ENCODE data around the gene ROBO2.

ROBO2 gene

DNA sequence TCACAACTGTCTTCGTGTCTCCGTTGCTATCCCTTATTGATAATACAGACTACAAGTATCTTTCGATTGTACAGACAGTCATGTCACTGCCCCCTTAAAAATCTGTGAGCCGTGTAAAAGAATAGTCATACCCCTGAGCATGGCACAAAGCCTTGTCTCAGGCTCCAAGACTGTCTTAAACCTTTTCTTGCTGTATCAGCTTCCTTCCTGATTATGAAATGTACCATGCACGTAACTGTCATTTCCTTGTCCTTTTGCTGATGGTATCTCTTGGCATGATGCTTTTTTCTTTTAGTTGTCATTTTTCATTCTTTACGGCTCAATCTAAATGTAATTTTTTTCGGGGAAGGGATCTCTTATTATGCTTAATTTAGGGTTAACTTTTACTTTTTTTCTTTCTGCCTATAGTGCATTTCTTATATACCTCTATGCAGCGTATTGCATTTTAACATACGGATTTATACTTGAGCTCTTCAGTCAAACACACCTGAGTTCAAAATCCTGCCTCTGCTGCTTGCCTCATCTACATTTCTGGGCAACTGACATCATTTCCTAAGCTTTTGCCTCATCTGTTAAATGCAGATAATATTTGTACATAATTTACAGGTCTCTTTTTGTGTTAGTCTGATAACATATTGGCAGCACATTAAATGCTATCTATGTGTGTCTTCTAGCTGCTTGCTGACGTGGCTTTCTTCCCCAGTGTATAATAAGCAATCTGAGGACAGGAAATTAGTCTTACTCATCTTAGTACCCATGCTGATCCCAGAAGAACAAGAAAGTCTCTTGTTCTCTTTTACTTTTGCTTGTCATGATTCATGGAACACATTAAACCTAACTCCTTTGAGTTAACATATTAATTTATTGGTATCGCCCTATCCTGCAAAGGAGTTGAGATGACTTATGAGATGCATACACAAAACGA, 57.3 kb downstream of the ROBO2 start:
- no peaks in the 10 kb centered on the region for H3K27me3 ChIP-seq (ENCODE audit: control insufficient read depth, insufficient read depth, low read length, poor library complexity, severe bottlenecking)
- no peaks in the 10 kb centered on the region for H3K4me1 ChIP-seq (ENCODE audit: control insufficient read depth, insufficient read depth, low read length)
- H3K27ac ChIP-seq (ENCODE audit: insufficient read depth, low read depth, low read length, poor library complexity, severe bottlenecking): no peak overlapping the region
- no peaks in the 10 kb centered on the region for H3K9me3 ChIP-seq (ENCODE audit: control insufficient read depth, low read length)
- H3K36me3 ChIP-seq (ENCODE audit: control insufficient read depth, insufficient read depth, low read length): no peaks in the 10 kb centered on the region
- H3K4me3 ChIP-seq (ENCODE audit: insufficient read depth, low read depth, low read length): no peak overlapping the region
- 95% methylated on average over 12 of the region's 12 CpGs for WGBS, 2 experiments

DNA sequence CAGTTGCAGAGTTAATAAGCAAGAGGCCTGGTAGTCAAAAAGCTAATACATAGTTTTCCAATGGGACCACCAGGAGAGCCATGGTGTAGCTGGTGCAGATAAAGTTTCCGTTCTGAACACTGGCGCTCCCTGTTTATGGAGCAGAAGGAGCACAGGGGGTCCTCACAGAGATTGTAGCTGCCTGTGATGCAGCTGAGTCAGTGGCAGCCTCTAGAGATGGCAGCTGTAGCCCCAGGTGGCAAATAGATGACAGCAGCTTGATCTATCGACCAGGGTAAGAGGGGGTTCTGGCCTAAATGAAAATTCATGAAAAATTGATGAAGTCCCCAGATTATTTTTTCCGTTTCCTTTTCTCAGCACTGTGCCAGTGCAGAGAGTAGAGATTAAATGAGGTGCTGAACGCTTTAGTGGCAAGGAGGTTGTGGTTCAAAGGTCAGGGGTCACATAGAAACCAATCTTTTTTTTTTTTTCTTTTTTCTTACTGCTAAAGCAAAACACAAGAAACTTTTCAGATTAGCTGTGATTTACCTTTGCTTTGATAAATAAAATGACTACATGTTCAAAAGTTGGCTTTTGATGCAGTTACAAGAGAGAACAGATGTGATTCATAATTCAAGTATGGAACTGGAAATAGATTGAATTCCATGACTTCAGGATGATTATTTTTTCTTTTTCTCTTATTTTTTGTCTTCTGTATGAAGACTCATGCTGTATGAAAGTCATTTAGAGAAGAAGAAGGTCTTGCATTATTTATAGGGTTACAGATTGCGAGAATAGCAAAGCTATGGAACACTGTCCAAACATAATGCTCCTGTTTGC, 63.3 kb downstream of the ROBO2 start:
- H3K36me3 ChIP-seq (ENCODE audit: control insufficient read depth, insufficient read depth, low read length): no peaks in the 10 kb centered on the region
- no peak overlapping the region for H3K4me3 ChIP-seq (ENCODE audit: insufficient read depth, low read depth, low read length)
- H3K27me3 ChIP-seq (ENCODE audit: control insufficient read depth, insufficient read depth, low read length, poor library complexity, severe bottlenecking): no peaks in the 10 kb centered on the region
- H3K4me1 ChIP-seq (ENCODE audit: control insufficient read depth, insufficient read depth, low read length): no peaks in the 10 kb centered on the region
- WGBS, 2 experiments: 80 to 86% methylated on average over 5 to 6 of the region's 6 CpGs
- no peak overlapping the region for H3K27ac ChIP-seq (ENCODE audit: insufficient read depth, low read depth, low read length, poor library complexity, severe bottlenecking)
- no peaks in the 10 kb centered on the region for H3K9me3 ChIP-seq (ENCODE audit: control insufficient read depth, low read length)

DNA sequence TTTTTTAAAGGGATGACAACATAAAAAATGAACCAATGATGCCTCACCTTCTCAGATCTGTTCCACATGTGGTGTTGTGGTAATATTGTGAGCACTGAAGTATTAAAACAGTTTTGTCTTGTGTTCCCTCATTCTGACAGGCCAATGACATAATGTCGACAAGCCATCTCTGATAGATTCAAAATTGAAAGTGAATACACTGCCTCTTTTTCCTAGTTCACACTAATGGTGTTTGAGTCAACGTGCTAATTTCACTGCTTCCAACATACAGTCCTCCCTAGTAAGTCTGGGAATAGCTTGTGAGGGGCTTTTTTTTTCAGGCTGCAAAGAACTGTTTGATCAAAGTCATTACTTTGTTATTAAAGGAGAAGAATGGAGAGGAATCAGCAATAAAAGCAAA, 82.8 kb downstream of the ROBO2 start:
- WGBS, 2 experiments: 86% methylated on average over 2 of the region's 2 CpGs

GRCh38 chr3:77125966-77126365, 86.1 kb downstream of the ROBO2 start:
- Histone ChIP-seq H3K27me3 (ENCODE audit: control insufficient read depth, insufficient read depth, low read length, poor library complexity, severe bottlenecking) (no peaks in the 10 kb centered on the region), H3K9me3 (ENCODE audit: control insufficient read depth, low read length) (no peaks in the 10 kb centered on the region), H3K4me1 (ENCODE audit: control insufficient read depth, insufficient read depth, low read length) (no peaks in the 10 kb centered on the region), H3K27ac (ENCODE audit: insufficient read depth, low read depth, low read length, poor library complexity, severe bottlenecking) (no peak overlapping the region), H3K36me3 (ENCODE audit: control insufficient read depth, insufficient read depth, low read length) (no peaks in the 10 kb centered on the region), H3K4me3 (ENCODE audit: insufficient read depth, low read depth, low read length) (no peak overlapping the region)
- 95 to 100% methylated on average over 1 to 3 of the region's 3 CpGs for WGBS, 2 experiments

More for the DNA sequence above, 82.8 kb downstream of the ROBO2 start:
- Histone ChIP-seq H3K27ac (ENCODE audit: insufficient read depth, low read depth, low read length, poor library complexity, severe bottlenecking) (no peak overlapping the region), H3K36me3 (ENCODE audit: control insufficient read depth, insufficient read depth, low read length) (no peaks in the 10 kb centered on the region), H3K27me3 (ENCODE audit: control insufficient read depth, insufficient read depth, low read length, poor library complexity, severe bottlenecking) (no peaks in the 10 kb centered on the region), H3K9me3 (ENCODE audit: control insufficient read depth, low read length) (no peaks in the 10 kb centered on the region), H3K4me1 (ENCODE audit: control insufficient read depth, insufficient read depth, low read length) (no peaks in the 10 kb centered on the region), H3K4me3 (ENCODE audit: insufficient read depth, low read depth, low read length) (no peak overlapping the region)

DNA sequence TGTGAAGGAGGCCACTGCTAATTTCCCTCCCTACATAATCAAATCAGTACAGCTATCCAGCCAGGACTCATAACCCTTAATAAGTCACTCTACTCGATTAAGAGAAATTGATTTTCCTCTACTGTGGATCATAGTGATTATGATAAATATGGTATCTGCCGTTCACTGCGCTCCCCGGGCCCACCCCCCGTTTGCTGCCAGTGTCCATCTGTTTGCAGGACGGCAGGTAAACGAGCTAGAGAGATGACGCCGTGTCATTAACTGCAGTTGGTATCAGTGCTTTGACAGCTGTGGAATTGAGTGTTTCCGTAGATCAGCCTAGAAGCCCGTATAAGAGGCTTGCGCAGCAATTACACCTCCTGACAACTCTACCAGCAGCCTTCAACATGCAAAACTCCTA, 94.9 kb downstream of the ROBO2 start:
- Histone ChIP-seq H3K9me3 (ENCODE audit: control insufficient read depth, low read length) (no peaks in the 10 kb centered on the region), H3K36me3 (ENCODE audit: control insufficient read depth, insufficient read depth, low read length) (no peaks in the 10 kb centered on the region), H3K4me1 (ENCODE audit: control insufficient read depth, insufficient read depth, low read length) (no peaks in the 10 kb centered on the region), H3K4me3 (ENCODE audit: insufficient read depth, low read depth, low read length) (no peak overlapping the region), H3K27me3 (ENCODE audit: control insufficient read depth, insufficient read depth, low read length, poor library complexity, severe bottlenecking) (no peaks in the 10 kb centered on the region), H3K27ac (ENCODE audit: insufficient read depth, low read depth, low read length, poor library complexity, severe bottlenecking) (no peak overlapping the region)
- 95 to 96% methylated on average over 12 of the region's 12 CpGs for WGBS, 2 experiments

DNA sequence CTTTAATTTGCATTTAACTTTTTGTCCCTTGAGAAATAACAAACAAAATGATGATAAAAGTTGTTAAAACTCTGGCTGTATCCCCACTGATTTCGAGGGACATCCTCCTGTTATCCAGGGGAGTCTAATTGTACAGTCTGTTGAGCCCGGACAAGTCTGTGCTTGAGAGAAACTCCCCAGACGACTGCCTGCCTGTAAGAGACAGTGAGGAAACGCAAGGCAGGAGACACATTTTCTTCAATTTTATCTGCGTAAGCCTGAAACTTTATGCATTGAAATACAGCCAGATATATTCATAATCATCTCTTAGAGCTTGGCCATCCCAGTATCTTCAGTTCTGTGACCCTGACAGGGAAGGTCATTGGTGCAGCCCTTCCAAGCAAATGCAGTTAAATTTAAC, 97.7 kb downstream of the ROBO2 start:
- Histone ChIP-seq H3K4me1 (ENCODE audit: control insufficient read depth, insufficient read depth, low read length) (no peaks in the 10 kb centered on the region), H3K27ac (ENCODE audit: insufficient read depth, low read depth, low read length, poor library complexity, severe bottlenecking) (no peak overlapping the region), H3K36me3 (ENCODE audit: control insufficient read depth, insufficient read depth, low read length) (no peaks in the 10 kb centered on the region), H3K4me3 (ENCODE audit: insufficient read depth, low read depth, low read length) (no peak overlapping the region), H3K9me3 (ENCODE audit: control insufficient read depth, low read length) (no peaks in the 10 kb centered on the region), H3K27me3 (ENCODE audit: control insufficient read depth, insufficient read depth, low read length, poor library complexity, severe bottlenecking) (no peaks in the 10 kb centered on the region)
- WGBS, 2 experiments: 92 to 93% methylated on average over 5 of the region's 5 CpGs

- H3K9me3 ChIP-seq (ENCODE audit: control insufficient read depth, low read length): no peaks in the 10 kb centered on the region
- H3K27me3 ChIP-seq (ENCODE audit: control insufficient read depth, insufficient read depth, low read length, poor library complexity, severe bottlenecking): no peaks in the 10 kb centered on the region
- no peaks in the 10 kb centered on the region for H3K4me1 ChIP-seq (ENCODE audit: control insufficient read depth, insufficient read depth, low read length)
- no peak overlapping the region for H3K27ac ChIP-seq (ENCODE audit: insufficient read depth, low read depth, low read length, poor library complexity, severe bottlenecking)
- WGBS, 2 experiments: 91 to 94% methylated on average over 3 of the region's 3 CpGs
- no peak overlapping the region for H3K4me3 ChIP-seq (ENCODE audit: insufficient read depth, low read depth, low read length)
- no peaks in the 10 kb centered on the region for H3K36me3 ChIP-seq (ENCODE audit: control insufficient read depth, insufficient read depth, low read length)
These were observed 99.7 kb downstream of the ROBO2 start for GRCh38 chr3:77139624-77140023.

- H3K4me3 ChIP-seq (ENCODE audit: insufficient read depth, low read depth, low read length): no peak overlapping the region
- H3K36me3 ChIP-seq (ENCODE audit: control insufficient read depth, insufficient read depth, low read length): no peaks in the 10 kb centered on the region
- 94% methylated on average over 3 of the region's 3 CpGs for WGBS, 2 experiments
- H3K27me3 ChIP-seq (ENCODE audit: control insufficient read depth, insufficient read depth, low read length, poor library complexity, severe bottlenecking): no peaks in the 10 kb centered on the region
- H3K27ac ChIP-seq (ENCODE audit: insufficient read depth, low read depth, low read length, poor library complexity, severe bottlenecking): no peak overlapping the region
- H3K9me3 ChIP-seq (ENCODE audit: control insufficient read depth, low read length): no peaks in the 10 kb centered on the region
- no peaks in the 10 kb centered on the region for H3K4me1 ChIP-seq (ENCODE audit: control insufficient read depth, insufficient read depth, low read length)
These were observed 101.5 kb downstream of the ROBO2 start for GRCh38 chr3:77141423-77141822.

GRCh38 chr3:77142578-77142977, 102.7 kb downstream of the ROBO2 start:
- WGBS, 2 experiments: 79 to 81% methylated on average over 6 of the region's 6 CpGs
- Histone ChIP-seq H3K27me3 (ENCODE audit: control insufficient read depth, insufficient read depth, low read length, poor library complexity, severe bottlenecking) (no peaks in the 10 kb centered on the region), H3K36me3 (ENCODE audit: control insufficient read depth, insufficient read depth, low read length) (no peaks in the 10 kb centered on the region), H3K9me3 (ENCODE audit: control insufficient read depth, low read length) (no peaks in the 10 kb centered on the region), H3K4me1 (ENCODE audit: control insufficient read depth, insufficient read depth, low read length) (no peaks in the 10 kb centered on the region), H3K4me3 (ENCODE audit: insufficient read depth, low read depth, low read length) (no peak overlapping the region), H3K27ac (ENCODE audit: insufficient read depth, low read depth, low read length, poor library complexity, severe bottlenecking) (no peak overlapping the region)

DNA sequence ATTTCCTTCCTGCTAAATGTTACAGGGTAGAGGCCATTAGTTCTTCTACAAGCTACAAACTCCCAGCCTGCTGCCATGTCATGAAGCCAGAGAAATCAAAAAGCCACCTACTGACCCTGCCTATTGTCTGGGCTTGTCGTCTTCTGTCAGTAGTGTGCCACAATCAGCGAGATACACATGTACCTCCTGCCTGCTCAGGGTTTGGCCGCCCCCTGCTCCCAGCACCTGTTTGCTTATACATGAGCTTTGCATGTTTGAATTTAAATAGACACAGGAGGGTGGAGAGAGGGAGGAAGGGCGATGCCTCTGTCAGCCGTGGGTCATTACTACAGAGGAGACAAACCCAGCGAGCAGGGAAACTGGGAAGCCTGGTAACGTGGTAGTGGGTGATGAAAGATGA, 106.1 kb downstream of the ROBO2 start:
- Histone ChIP-seq H3K4me3 (ENCODE audit: insufficient read depth, low read depth, low read length) (no peak overlapping the region), H3K4me1 (ENCODE audit: control insufficient read depth, insufficient read depth, low read length) (no peaks in the 10 kb centered on the region), H3K9me3 (ENCODE audit: control insufficient read depth, low read length) (no peaks in the 10 kb centered on the region), H3K27me3 (ENCODE audit: control insufficient read depth, insufficient read depth, low read length, poor library complexity, severe bottlenecking) (no peaks in the 10 kb centered on the region), H3K36me3 (ENCODE audit: control insufficient read depth, insufficient read depth, low read length) (no peaks in the 10 kb centered on the region), H3K27ac (ENCODE audit: insufficient read depth, low read depth, low read length, poor library complexity, severe bottlenecking) (no peak overlapping the region)
- 58 to 59% methylated on average over 7 of the region's 7 CpGs for WGBS, 2 experiments

Measured in ectodermal cell (in vitro differentiated cells).